ENCODE measurements around the gene PRPSAP1.

- TF ChIP-seq, protein P1, sequence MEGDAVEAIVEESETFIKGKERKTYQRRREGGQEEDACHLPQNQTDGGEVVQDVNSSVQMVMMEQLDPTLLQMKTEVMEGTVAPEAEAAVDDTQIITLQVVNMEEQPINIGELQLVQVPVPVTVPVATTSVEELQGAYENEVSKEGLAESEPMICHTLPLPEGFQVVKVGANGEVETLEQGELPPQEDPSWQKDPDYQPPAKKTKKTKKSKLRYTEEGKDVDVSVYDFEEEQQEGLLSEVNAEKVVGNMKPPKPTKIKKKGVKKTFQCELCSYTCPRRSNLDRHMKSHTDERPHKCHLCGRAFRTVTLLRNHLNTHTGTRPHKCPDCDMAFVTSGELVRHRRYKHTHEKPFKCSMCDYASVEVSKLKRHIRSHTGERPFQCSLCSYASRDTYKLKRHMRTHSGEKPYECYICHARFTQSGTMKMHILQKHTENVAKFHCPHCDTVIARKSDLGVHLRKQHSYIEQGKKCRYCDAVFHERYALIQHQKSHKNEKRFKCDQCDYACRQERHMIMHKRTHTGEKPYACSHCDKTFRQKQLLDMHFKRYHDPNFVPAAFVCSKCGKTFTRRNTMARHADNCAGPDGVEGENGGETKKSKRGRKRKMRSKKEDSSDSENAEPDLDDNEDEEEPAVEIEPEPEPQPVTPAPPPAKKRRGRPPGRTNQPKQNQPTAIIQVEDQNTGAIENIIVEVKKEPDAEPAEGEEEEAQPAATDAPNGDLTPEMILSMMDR (IDR thresholded peaks at IDR 0.05), result no peak
- TF ChIP-seq POLR2A (IDR thresholded peaks at IDR 0.05), result no peak
- TF ChIP-seq POLR2AphosphoS5 (IDR thresholded peaks at IDR 0.05), result no peak
- TF ChIP-seq EP300 (IDR thresholded peaks at IDR 0.05), result no peak
These were observed 93.5 kb downstream of the PRPSAP1 start for GRCh38 chr17:76260220-76260619.

Measured in sigmoid colon (tissue), 4 donors.